Stimulated activated CD8-positive, alpha-beta memory T cell treated with anti-CD3 and anti-CD28 coated beads, Interleukin-4, amount 100 ng/mL, for 48 hours (primary cell): ENCODE measurements around the gene PLPPR5.

ENCODE experiments used
- DNase-seq: peaks from one replicate; pipeline ENCODE4 v3.0.0-alpha.2; 2020

PLPPR5 gene

GRCh38 chr1:98967122-98967521 is 37.5 kb downstream of the PLPPR5 start:
- DNase-seq, result no peak

- DNase-seq, result no peak
These were observed 39.3 kb downstream of the PLPPR5 start for GRCh38 chr1:98965394-98965793.

- no peak for DNase-seq
These were observed 40.5 kb downstream of the PLPPR5 start for GRCh38 chr1:98964198-98964597.

GRCh38 chr1:98963064-98963758 is 41.5 kb downstream of the PLPPR5 start:
- no peak for DNase-seq

GRCh38 chr1:98962156-98962555 is 42.5 kb downstream of the PLPPR5 start:
- no peak for DNase-seq

- no peak for DNase-seq
These were observed 55.0 kb downstream of the PLPPR5 start for GRCh38 chr1:98949621-98950020.

GRCh38 chr1:98949166-98949565 is 55.5 kb downstream of the PLPPR5 start:
- DNase-seq, result no peak

GRCh38 chr1:98947071-98947470 is 57.6 kb downstream of the PLPPR5 start:
- no peak for DNase-seq

GRCh38 chr1:98940722-98941079 is 64.0 kb downstream of the PLPPR5 start:
- DNase-seq, result peak; percentile 34

- no peak for DNase-seq
These were observed 64.5 kb downstream of the PLPPR5 start for GRCh38 chr1:98940069-98940721.

- no peak for DNase-seq
These were observed 65.2 kb downstream of the PLPPR5 start for GRCh38 chr1:98939471-98939870.

GRCh38 chr1:98937347-98937746 is 67.3 kb downstream of the PLPPR5 start:
- no peak for DNase-seq

- DNase-seq, result no peak
These were observed 72.5 kb downstream of the PLPPR5 start for GRCh38 chr1:98932184-98932583.

- DNase-seq, result no peak
These were observed 73.4 kb downstream of the PLPPR5 start for GRCh38 chr1:98931128-98931835.

- DNase-seq, result no peak
These were observed 75.2 kb downstream of the PLPPR5 start for GRCh38 chr1:98929437-98929836.

- no peak for DNase-seq
These were observed 78.1 kb downstream of the PLPPR5 start for GRCh38 chr1:98926597-98926996.

GRCh38 chr1:98924977-98925376 is 79.7 kb downstream of the PLPPR5 start:
- DNase-seq, result no peak

GRCh38 chr1:98923667-98924066 is 81.0 kb downstream of the PLPPR5 start:
- no peak for DNase-seq

GRCh38 chr1:98921817-98922216 is 82.8 kb downstream of the PLPPR5 start:
- no peak for DNase-seq

GRCh38 chr1:98920441-98921110 is 84.1 kb downstream of the PLPPR5 start:
- DNase-seq, result no peak

GRCh38 chr1:98919652-98920051 is 85.0 kb downstream of the PLPPR5 start:
- no peak for DNase-seq

GRCh38 chr1:98919211-98919610 is 85.5 kb downstream of the PLPPR5 start:
- DNase-seq, result no peak

- no peak for DNase-seq
These were observed 90.1 kb downstream of the PLPPR5 start for GRCh38 chr1:98914547-98914946.

GRCh38 chr1:98910827-98911226 is 93.8 kb downstream of the PLPPR5 start:
- DNase-seq, result no peak
